Uterus (tissue), 2 donors: Measurements from ENCODE around the gene HSD17B4.

ENCODE experiments used
- CTCF ChIP-seq, 4 experiments: fragments of 200-600 bp in 2 of 4; fragments of 450-650 bp in 2 of 4; sonication (generic) in 2 of 4; IDR thresholded peaks; one replicate each; pipeline ENCODE4 v1.5.1; 2016 to 2019; ENCODE audit warnings: antibody characterized with exemption in 4 of 4, mild to moderate bottlenecking in 2 of 4, moderate library complexity in 1 of 4
- POLR2A ChIP-seq, 2 donors: fragments of 450-650 bp; IDR thresholded peaks; one replicate each; pipeline ENCODE4 v1.6.1; 2016; ENCODE audit warnings: antibody characterized with exemption in 2 of 2, mild to moderate bottlenecking in 1 of 2, moderate library complexity in 1 of 2

- TF ChIP-seq POLR2A (IDR thresholded peaks at IDR 0.05) (no peak), CTCF (IDR thresholded peaks at IDR 0.05) (no peak)
Observed at GRCh38 chr5:119470105-119470763, 17.9 kb downstream of the HSD17B4 start.
